CD4-positive, alpha-beta T cell treated with Interleukin-12 subunit alpha and Interleukin-12 subunit beta, for 1 hour (primary cell): ENCODE data around the gene TRH.
"Not testable (repeated sequence)": the region's sequence is repeated elsewhere in the genome, so short reads cannot be mapped to it uniquely, and the experiment has no call there.

Experiments used
- DNase-seq: peaks from one replicate; pipeline ENCODE4 v3.0.0-alpha.2; 2020

Gene TRH

GRCh38 chr3:130013246-130013645, 38.7 kb downstream of the TRH start:
- not testable (repeated sequence) for DNase-seq

GRCh38 chr3:130014526-130014925, 40.0 kb downstream of the TRH start:
- no peak for DNase-seq

- not testable (repeated sequence) for DNase-seq
Observed at GRCh38 chr3:130017661-130018060, 43.1 kb downstream of the TRH start.

- DNase-seq, result peak; percentile 25
Observed at GRCh38 chr3:130026146-130026829, 51.8 kb downstream of the TRH start.

GRCh38 chr3:130027437-130027836, 52.9 kb downstream of the TRH start:
- DNase-seq, result not testable (repeated sequence)
